Thymus (tissue), 11 donors: Measurements from ENCODE around the gene CPSF6. TPM values are rescaled to one million over a fixed set of nuclear protein-coding genes. Genes with fewer than 3 reads are reported as not detected.

Source experiments
- DNase-seq, 9 donors: peaks; one replicate each; pipeline ENCODE4 v3.0.0-alpha.2; 2013; ENCODE audit warnings: low spot score in 9 of 9, low read depth in 6 of 9, missing footprints in 1 of 9
- H3K27ac ChIP-seq, 2 donors: one replicate each; pipeline ENCODE4 v1.5.1; 2013; ENCODE audit warnings: control low read depth in 1 of 2, low read depth in 1 of 2, low read length in 1 of 2, mild to moderate bottlenecking in 1 of 2, moderate library complexity in 1 of 2
- H3K27me3 ChIP-seq, 2 donors: one replicate each; pipeline ENCODE4 v1.5.1; 2013; ENCODE audit warnings: low read length in 1 of 2; ENCODE audit not compliant: control insufficient read depth in 2 of 2, insufficient read depth in 1 of 2
- H3K36me3 ChIP-seq, 2 donors: one replicate each; pipeline ENCODE4 v1.5.1; 2013; ENCODE audit warnings: low read length in 1 of 2, mild to moderate bottlenecking in 1 of 2, moderate library complexity in 1 of 2; ENCODE audit not compliant: control insufficient read depth in 2 of 2, insufficient read depth in 2 of 2
- H3K4me1 ChIP-seq, 2 donors: one replicate each; pipeline ENCODE4 v1.5.1; 2013; ENCODE audit warnings: low read length in 2 of 2; ENCODE audit not compliant: control insufficient read depth in 2 of 2, insufficient read depth in 2 of 2
- H3K4me3 ChIP-seq, 2 donors: one replicate each; pipeline ENCODE4 v1.5.1; 2013; ENCODE audit warnings: low read length in 2 of 2, control low read depth in 1 of 2, mild to moderate bottlenecking in 1 of 2
- H3K9me3 ChIP-seq, 2 donors: one replicate each; pipeline ENCODE4 v1.5.1; 2013; ENCODE audit warnings: low read length in 1 of 2, mild to moderate bottlenecking in 1 of 2; ENCODE audit not compliant: control insufficient read depth in 2 of 2, insufficient read depth in 1 of 2
- WGBS: extraction: QIAGEN DNeasy Blood & Tissue Kit; methylation state at CpG from one replicate; pipeline ENCODE4 v1.1.7; 2013; 5-methylcytosine and 5-hydroxymethylcytosine counted together
- polyA plus RNA-seq: library from polyadenylated mRNA; stranded (reverse); fragments of 200-250 nt; gene quantifications from one replicate; pipeline ENCODE4 v1.2.3, GENCODE V29; 2013
- total RNA-seq: library from RNA; stranded (reverse); fragments of 120-200 nt; gene quantifications from one replicate; pipeline ENCODE4 v1.2.4, GENCODE V29; 2013
- donor health status: healthy.

CPSF6 gene
- total and polyA plus RNA-seq, 2 donors = 25.5 to 32.0 TPM

DNA sequence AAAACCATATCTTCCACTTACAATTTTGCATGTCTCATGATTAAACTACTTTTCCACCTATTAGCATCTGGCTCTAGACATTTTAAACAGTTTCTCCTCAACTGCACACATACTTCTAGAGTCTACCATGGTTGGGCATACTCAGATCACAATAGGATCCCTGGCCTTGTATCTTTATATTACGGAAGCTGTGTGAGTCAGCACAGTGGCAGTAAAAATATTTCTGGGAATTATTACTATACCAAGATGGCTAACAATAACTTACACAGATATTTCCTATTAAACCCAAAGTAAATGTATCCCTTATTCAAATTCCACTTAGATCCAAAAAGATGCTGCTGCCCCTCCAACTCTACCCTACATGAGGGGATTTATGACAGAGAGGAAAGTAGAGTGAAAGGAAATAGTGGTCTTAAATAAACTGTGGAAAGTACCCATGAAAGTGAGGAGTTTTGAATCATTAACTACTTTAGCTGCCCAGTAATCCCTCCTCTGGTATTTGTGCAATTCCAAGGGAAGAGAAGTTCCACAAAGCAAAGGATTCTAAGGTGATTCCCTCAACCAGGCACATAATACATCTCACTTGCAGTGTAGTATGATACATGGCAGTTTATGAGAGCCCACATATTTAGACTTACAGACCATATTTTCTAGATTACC lies 14.0 kb upstream of the CPSF6 start:
- DNase-seq = no peak
- no peaks in the 10 kb centered on the region for H3K4me1 ChIP-seq
- no peaks in the 10 kb centered on the region for H3K36me3 ChIP-seq
- 100% methylated on average over 1 of the region's 1 CpG for WGBS
- no peaks in the 10 kb centered on the region for H3K9me3 ChIP-seq
- no peak overlapping the region for H3K27ac ChIP-seq
- no peak overlapping the region for H3K4me3 ChIP-seq
- no peaks in the 10 kb centered on the region for H3K27me3 ChIP-seq

DNA sequence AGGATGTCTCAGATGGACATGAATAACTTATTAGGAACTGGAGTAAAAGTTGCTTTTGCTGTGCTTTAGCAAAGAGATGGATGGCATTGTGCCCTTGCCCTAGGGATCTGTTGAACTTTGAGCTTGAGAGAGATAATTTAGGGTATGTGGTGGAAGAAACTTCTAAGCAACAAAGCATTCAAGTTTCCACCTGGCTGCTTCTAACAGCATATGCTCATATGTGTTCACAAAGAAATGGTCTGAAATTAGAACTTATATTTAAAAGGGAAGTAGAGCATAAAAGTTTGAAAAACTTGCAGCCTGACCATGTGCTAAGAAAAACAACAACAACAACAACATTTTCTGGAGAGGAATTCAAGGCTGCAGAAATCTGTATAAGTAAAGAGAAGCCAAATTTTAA lies 7.9 kb upstream of the CPSF6 start:
- Histone ChIP-seq H3K4me1 (no peaks in the 10 kb centered on the region), H3K4me3 (no peak overlapping the region), H3K27me3 (no peaks in the 10 kb centered on the region), H3K9me3 (peaks cover 0 to 8% of the 10 kb centered on the region in 2 donors), H3K27ac (no peak overlapping the region), H3K36me3 (no peaks in the 10 kb centered on the region)
- DNase-seq = no peak

DNA sequence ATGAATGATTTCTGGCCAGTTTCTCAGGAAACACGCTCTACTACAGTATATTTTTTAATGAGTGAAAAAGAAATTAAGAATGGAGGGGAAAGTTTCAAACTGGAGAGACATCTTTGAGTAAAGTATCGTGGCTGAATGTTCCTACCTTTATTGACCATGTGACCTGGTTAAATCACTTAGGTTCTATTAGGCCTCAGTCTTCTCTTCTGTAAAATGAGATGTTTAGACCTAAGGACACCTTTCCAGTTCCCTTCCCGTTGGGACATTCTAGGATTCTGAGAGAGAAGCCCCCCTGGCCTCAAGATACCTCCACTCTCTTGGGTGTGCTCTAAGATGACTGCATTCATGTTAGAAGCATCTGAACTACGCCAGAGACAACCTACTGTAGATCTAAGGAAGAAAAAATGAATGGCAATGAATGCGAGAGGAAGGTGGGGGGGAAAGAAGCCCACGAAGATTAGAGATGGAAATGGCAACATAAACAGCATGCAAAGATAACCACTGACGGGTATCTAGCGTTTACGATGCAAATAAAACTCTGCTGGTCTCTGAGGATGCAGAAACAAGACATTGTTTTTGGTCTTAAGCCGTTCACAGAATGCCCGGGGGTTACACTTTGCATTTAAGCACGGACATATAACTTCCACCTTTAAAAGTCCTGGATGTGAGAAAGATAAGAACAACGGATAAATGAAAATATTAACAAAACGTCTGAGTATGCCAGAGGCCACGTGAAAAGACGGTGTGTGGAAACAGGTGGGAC lies 599 bp upstream of the CPSF6 start:
- Histone ChIP-seq H3K4me1 (peaks cover 7 to 12% of the 10 kb centered on the region in 2 donors), H3K36me3 (peaks cover 0 to under 1% of the 10 kb centered on the region in 2 donors), H3K27ac (peak overlapping the region; percentile 75 to 89), H3K9me3 (no peaks in the 10 kb centered on the region), H3K27me3 (no peaks in the 10 kb centered on the region), H3K4me3 (peak overlapping the region; percentile 64 to 65)
- DNase-seq = peak in 1 of 9 donors; percentile 26
- WGBS = 20% methylated on average over 16 of the region's 16 CpGs

DNA sequence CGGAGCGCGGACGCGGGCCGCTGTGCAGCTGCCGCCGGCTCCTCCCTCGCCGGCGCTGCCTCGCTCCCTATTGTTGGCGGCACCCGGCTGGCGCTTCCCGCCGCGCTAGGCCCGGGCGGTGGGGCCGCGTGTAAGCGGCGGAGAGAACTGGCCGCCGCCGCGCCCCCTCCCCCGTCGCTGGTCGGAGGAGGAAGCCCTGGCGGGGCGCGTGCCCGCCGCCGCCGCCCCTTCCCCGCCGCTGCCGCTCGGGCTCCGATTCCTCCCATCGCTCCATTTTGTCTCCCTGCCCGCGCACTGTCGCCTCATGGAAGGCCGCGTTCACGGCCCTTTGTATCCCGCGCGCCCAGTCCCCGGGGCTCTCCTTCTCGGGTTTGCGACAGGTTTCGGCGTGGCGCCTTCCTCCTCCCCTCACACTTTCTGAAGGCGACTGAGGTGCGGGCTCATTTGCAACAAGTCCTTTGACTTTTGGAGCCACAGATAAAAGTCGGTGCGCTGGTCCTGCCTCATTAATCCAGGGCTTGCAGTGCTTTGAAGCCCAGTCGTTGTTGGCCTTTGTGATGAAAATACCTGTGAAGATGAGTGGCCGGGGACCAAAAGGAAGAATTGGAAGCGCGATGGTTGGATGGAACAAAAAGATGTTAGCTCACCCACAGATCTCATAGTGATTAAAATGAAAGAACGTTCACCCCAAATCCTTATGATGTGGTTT lies 707 bp downstream of the CPSF6 start:
- peak overlapping the region; percentile 64 to 67 for H3K4me3 ChIP-seq
- H3K27ac ChIP-seq = peak overlapping the region; percentile 80 to 94
- H3K36me3 ChIP-seq = peaks cover 0 to 4% of the 10 kb centered on the region in 2 donors
- no peaks in the 10 kb centered on the region for H3K9me3 ChIP-seq
- H3K27me3 ChIP-seq = no peaks in the 10 kb centered on the region
- H3K4me1 ChIP-seq = peaks cover 7 to 13% of the 10 kb centered on the region in 2 donors
- peak in 7 of 9 donors; percentile 26 to 71 (median 48) for DNase-seq
- WGBS = under 1% methylated on average over 68 of the region's 68 CpGs

DNA sequence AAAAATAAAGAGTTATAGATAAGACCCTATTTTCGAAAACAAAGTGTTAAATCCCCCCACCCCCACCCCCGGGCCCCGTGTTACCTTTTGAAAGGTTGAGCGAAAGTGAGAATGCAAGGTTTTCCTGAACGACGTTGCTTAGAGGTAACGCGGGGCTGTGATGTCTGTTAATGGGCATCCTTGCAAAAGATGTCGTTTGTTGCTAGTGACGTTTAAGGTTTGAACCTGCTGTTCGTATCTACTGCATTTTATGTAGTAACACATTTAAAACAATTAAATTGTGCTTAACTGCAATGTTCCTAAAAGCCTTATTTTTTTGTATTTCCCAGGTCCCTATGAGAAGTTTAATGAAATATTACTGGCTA lies 1.2 kb downstream of the CPSF6 start:
- no peaks in the 10 kb centered on the region for H3K27me3 ChIP-seq
- peak in 3 of 9 donors; percentile 7 to 57 (median 31) for DNase-seq
- WGBS = under 1% methylated on average over 11 of the region's 11 CpGs
- no peaks in the 10 kb centered on the region for H3K9me3 ChIP-seq
- peaks cover 7 to 13% of the 10 kb centered on the region in 2 donors for H3K4me1 ChIP-seq
- peaks cover 0 to 4% of the 10 kb centered on the region in 2 donors for H3K36me3 ChIP-seq
- H3K27ac ChIP-seq = peak overlapping the region in 1 of 2 donors; percentile 80
- H3K4me3 ChIP-seq = peak overlapping the region; percentile 64 to 67

DNA sequence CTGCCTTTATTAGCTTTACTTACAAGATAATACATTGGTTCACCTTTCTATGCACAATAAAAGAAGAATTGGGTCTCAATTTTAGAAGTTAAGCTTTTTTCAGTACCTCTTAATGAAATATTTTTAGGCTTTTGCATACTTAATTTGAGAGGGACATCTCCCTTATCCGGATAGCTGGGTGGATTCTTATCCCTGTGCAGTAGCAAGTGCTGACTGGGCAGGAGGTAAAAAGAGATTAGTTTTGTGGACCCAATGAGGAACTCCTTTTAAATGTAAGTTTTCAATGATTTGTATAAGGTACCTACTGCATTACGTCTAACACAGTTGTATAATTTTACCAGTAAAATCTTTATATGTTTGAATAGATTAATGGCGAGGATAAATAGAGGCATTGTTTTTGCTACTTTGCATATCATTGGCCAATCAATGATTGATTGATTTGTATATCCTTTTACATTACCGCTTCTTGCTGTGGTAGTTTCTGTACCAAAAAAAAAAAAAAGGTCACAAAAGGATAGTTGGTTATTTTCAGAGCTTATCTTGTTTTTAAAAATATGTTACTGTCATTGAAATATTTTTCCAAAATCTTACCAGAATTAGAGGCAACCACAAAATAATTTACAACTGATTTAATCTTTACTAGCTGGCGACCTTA lies 2.2 kb downstream of the CPSF6 start:
- no peak overlapping the region for H3K4me3 ChIP-seq
- DNase-seq = no peak
- peaks cover 7 to 13% of the 10 kb centered on the region in 2 donors for H3K4me1 ChIP-seq
- WGBS = 71% methylated on average over 5 of the region's 5 CpGs
- no peak overlapping the region for H3K27ac ChIP-seq
- peaks cover 0 to 4% of the 10 kb centered on the region in 2 donors for H3K36me3 ChIP-seq
- H3K9me3 ChIP-seq = no peaks in the 10 kb centered on the region
- H3K27me3 ChIP-seq = no peaks in the 10 kb centered on the region

DNA sequence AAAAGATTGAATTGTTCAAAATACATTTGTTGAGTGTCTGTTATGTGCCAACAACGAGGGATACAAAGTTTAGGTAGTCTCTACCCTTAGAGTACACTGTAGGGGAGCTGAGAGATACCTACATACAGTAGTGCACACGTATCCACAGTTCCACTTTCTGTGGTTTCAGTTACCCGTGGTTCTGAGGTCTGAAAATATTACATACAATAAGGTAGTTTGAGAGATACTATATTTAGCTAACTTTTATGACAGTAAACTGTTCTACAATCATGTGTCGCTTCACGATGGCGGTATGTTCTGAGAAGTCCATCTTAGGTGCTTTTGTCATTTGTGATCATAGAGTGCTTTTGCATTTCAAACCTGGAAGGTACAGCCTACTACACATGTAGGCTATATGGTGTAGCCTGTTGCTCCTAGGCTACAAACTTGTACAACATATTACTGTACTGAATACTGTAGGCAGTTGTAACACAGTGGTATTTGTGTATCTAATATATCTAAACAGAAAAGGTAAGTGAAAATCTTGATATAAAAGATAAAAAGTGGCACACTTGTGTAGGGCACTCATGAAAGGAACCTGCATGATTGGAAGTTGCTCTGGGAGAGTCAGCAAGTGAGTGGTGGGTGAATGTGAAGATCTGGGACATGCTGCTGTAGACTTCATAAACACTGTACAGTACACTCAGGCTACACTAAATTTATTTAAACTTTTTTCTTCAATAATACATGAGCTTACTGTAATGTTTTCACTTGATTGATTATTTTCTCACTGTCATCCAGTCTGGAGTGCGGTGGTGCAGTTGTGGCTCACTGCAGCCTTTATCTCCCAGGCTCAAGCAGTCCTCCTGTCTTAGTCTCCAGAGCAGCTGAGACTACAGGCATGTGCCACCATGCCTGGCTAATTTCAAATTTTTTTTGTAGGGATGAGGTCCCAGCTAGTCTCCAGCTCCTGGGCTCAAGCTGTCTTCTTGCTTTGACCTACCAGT lies 4.0 kb downstream of the CPSF6 start:
- WGBS = 37% methylated on average over 7 of the region's 7 CpGs

More for the DNA sequence above, 4.0 kb downstream of the CPSF6 start:
- Histone ChIP-seq H3K9me3 (no peaks in the 10 kb centered on the region), H3K27ac (no peak overlapping the region), H3K36me3 (peaks cover 0 to 4% of the 10 kb centered on the region in 2 donors), H3K27me3 (no peaks in the 10 kb centered on the region), H3K4me1 (peaks cover 7 to 13% of the 10 kb centered on the region in 2 donors), H3K4me3 (no peak overlapping the region)
- peak in 4 of 9 donors; percentile 1 to 40 (median 13) for DNase-seq
